Measurements from ENCODE around the gene SSR1.

- TF ChIP-seq KDM1A (CRISPR knock-in tag; IDR thresholded peaks at IDR 0.05) = no peak
- no peak for TF ChIP-seq CTCF (CRISPR knock-in tag; IDR thresholded peaks at IDR 0.05)
- TF ChIP-seq TCF12 (IDR thresholded peaks at IDR 0.05) = no peak
- TF ChIP-seq TCF12 (CRISPR knock-in tag; IDR thresholded peaks at IDR 0.05) = no peak
- no peak for TF ChIP-seq ZNF18 (CRISPR knock-in tag; IDR thresholded peaks at IDR 0.05; ENCODE audit: insufficient replicate concordance)
- TF ChIP-seq ZNF629 (CRISPR knock-in tag; conservative IDR thresholded peaks at IDR 0.05) = no peak
- TF ChIP-seq JUND (CRISPR knock-in tag; IDR thresholded peaks at IDR 0.05) = no peak
- no peak for TF ChIP-seq CC2D1A (CRISPR knock-in tag; IDR thresholded peaks at IDR 0.05)
Measured at GRCh38 chr6:7292596-7293255, 20.3 kb downstream of the SSR1 start.
